GM10248 (cell line): ENCODE data around the gene UMODL1.

Experiments
- CTCF ChIA-PET: fragments of 300-600 bp; sonication (Branson Sonifier 250); formaldehyde crosslinking; extraction: SDS; loops from one replicate; lab custom pipeline; 2021; ENCODE audit warnings: antibody characterized with exemption; lab: Yijun Ruan, JAX
- POLR2A ChIA-PET: fragments of 350-650 bp; sonication (Branson Sonifier 250); formaldehyde crosslinking; extraction: SDS; loops from one replicate; lab custom pipeline; 2020; ENCODE audit warnings: antibody characterized with exemption; lab: Yijun Ruan, JAX
- DNase-seq: peaks from one replicate; pipeline ENCODE4 v3.0.0; 2012; ENCODE audit errors: extremely low spot score
- TF ChIP-seq, protein P1 (sequence below): IDR thresholded peaks from 2 replicates; pipeline ENCODE4 v1.5.1; 2012; ENCODE audit warnings: mild to moderate bottlenecking, low read depth; ENCODE audit errors: extremely low read depth, missing control alignments, control extremely low read depth

UMODL1 gene

DNA sequence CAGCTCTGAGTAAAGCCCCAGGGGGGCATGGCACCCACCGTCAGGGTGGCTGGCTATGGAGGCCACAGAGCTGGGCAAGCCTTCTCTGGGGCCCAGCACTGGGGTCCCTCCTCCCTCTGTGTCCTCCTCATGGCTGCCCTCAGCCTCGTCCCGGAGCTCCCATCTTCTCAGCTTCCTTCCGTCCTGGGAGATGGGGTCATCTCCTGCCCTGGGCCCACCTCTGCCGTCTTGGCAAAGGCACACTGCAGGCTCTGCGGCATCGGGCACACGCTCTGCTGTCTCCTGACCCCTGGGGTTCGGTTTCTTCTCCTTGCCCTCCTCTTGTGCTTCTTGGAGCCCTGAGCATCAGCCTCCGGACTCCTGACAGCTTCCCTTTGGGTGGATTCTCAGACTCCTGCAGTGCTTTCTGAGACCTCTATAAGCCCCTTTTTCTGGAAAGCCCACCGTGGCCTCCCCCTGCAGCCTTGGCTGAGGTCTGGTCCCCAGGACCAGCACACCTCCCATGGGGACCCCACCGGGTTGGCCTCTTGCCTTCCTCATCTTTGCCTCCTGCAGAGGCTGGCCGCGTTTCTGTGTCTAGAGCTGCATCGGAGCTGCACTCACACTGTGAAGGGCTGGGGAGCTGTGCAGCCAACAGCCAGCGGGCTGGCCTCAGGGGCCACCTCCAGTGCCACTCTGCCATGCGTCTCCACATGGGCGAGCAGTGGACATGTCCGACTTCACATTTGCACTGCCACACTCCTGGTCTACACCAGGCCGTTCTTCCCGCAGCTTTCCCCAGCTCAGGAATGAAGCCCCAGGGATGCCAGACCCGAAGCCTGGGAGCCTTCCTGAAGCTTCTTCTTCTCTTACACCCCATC, 11.6 kb downstream of the UMODL1 start:
- ChIA-PET POLR2A (no interaction called here), CTCF (interaction anchor here (1.4 to 2.8 kb wide), 3 partner anchors 10 to 266 kb away, joined by 4 to 11 read pairs (median 5); no protein-coding TSS in a partner anchor)
- TF ChIP-seq, protein P1, sequence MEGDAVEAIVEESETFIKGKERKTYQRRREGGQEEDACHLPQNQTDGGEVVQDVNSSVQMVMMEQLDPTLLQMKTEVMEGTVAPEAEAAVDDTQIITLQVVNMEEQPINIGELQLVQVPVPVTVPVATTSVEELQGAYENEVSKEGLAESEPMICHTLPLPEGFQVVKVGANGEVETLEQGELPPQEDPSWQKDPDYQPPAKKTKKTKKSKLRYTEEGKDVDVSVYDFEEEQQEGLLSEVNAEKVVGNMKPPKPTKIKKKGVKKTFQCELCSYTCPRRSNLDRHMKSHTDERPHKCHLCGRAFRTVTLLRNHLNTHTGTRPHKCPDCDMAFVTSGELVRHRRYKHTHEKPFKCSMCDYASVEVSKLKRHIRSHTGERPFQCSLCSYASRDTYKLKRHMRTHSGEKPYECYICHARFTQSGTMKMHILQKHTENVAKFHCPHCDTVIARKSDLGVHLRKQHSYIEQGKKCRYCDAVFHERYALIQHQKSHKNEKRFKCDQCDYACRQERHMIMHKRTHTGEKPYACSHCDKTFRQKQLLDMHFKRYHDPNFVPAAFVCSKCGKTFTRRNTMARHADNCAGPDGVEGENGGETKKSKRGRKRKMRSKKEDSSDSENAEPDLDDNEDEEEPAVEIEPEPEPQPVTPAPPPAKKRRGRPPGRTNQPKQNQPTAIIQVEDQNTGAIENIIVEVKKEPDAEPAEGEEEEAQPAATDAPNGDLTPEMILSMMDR, result no peak
- no peak for DNase-seq

DNA sequence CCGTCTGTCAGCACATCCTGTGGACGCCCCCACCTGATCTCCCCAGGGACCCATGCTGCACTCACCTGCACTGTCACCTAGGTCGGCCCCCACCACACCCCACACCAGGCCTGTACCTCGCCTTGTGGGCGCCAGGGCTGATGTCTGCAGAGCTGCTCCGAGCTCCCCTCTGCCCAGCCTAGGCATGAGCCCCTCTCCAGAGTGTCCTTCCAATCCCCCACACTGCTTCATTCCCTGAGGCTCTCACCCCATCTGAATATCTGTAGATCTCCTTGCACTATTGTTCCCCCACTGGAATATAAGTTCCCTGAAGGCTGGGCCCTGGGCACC, 12.2 kb downstream of the UMODL1 start:
- TF ChIP-seq, protein P1, result no peak

DNA sequence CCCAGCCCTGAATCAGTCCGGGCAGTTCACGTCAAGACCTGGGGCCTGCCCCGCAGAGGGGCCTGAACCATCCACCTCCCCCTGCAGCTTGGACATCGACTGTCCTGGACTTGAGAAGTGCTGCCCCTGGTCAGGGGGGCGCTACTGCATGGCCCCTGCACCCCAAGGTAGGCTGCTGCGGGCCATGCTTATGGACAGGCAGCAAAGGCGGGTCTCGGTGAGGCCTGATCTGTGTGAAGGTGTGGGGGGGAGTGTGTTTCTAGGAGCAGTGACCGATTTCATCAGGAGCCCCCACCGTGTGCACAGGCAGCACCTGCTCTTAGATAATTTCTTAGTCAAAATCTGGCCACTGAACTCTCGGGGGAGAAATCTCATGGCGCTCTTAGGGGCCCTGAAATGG, 13.0 kb downstream of the UMODL1 start:
- no peak for DNase-seq
- ChIA-PET CTCF (interaction anchor here (2.8 kb wide), 1 partner anchor 24 kb away, joined by 11 read pairs; no protein-coding TSS in a partner anchor), POLR2A (no interaction called here)
- TF ChIP-seq, protein P1, result no peak

More for the DNA sequence above, 12.2 kb downstream of the UMODL1 start:
- ChIA-PET CTCF (interaction anchor here (1.4 to 2.8 kb wide), 3 partner anchors 10 to 267 kb away, joined by 4 to 11 read pairs (median 5); no protein-coding TSS in a partner anchor), POLR2A (no interaction called here)
- DNase-seq, result no peak

DNA sequence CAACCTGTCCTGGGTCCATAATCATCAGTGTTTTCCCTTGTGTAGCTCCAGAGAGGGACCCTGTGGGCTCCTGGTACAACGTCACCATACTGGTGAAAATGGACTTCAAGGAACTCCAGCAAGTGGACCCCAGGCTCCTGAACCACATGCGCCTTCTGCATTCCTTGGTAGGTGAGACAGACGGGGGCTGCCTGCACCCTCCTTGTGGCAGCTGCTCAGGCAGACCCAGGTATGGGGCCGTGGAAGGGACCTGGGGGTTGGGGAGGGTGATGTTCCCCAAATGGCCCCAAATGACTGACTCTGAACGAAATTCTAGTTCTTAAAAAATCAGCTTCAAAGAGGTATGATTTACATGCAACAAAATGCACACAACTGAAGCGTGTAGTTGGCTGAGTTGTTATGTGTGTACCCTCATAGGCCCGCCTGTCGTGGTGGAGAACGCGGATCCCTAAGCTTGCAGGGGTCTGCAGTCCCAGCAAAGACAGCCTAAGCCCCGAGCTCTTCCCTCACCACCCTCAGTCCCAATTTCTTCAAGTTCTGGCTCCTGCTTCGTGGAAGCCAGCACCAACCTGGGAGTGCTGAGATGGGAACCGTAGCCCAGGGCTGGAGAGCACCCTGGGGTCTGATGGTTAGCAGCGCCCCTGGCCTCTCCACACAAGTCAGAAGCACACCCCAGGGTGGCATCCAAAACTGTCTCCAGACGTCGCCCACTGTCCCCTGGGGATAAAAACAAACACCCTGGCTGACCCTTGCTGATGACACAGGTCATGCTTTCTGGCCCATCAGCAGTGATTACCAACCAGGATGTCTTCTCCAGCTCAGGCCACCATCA, 14.3 kb downstream of the UMODL1 start:
- TF ChIP-seq, protein P1, result no peak
- POLR2A ChIA-PET, result no interaction called here

DNA sequence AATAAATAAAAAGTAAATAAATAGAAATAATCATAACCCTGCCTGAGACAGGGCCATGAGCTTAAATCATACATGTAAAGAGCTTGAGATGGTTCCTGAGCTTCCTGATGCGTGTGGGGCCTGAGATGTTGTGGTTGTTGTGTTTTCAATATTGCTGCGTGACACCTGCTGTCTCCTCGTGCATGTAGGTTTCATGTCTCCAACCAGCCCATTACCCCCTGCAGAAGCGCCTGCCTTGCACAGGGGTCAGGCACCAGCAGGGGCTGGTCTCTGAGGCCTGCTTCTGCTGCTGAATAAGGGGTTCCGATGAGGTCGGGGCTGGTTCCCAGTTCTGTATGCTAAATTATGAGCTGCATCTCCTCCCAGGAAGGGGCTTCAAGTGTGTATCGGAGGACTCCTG, 15.9 kb downstream of the UMODL1 start:
- CTCF ChIA-PET, result interaction anchor here (1.1 to 2.9 kb wide), 4 partner anchors 11 to 172 kb away, joined by 3 to 14 read pairs (median 4); no protein-coding TSS in a partner anchor
- TF ChIP-seq, protein P1, result no peak
- POLR2A ChIA-PET, result no interaction called here
- no peak for DNase-seq

More for the DNA sequence above, 14.3 kb downstream of the UMODL1 start:
- DNase-seq, result no peak
- CTCF ChIA-PET, result interaction anchor here (0.7 to 2.9 kb wide), 7 partner anchors 10 to 173 kb away, joined by 3 to 14 read pairs (median 3); no protein-coding TSS in a partner anchor

DNA sequence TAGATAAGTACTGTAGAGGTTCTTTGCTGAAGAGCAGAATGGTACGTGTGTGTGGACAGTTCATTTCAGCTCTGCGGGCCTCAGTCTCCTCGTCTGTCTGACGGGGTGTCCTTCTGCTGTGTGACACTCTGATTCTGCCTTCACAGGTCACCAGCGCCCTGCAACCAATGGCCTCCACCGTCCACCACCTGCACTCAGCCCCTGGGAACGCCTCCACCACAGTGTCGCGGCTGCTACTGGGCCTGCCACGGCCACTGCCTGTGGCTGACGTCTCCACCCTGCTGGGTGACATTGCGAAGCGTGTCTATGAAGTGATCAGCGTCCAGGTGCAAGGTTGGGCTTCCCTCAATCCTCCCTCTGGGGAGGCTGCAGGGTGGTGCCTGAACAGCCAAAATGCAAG, 17.0 kb downstream of the UMODL1 start:
- ChIA-PET POLR2A (no interaction called here), CTCF (no interaction called here)
- no peak for DNase-seq
- TF ChIP-seq, protein P1, result no peak
